GM18951 (cell line): Measurements from ENCODE around the gene LCTL.

Source experiments
- POLR2A ChIP-seq: IDR thresholded peaks from 4 replicates; pipeline ENCODE4 v1.6.1; 2011; ENCODE audit warnings: mild to moderate bottlenecking; ENCODE audit not compliant: insufficient read length, insufficient read depth; ENCODE audit errors: extremely low read depth
- in situ Hi-C: fragments of 300-500 bp; cut with MboI; formaldehyde crosslinking; loops from one replicate; pipeline ENCODE4 v1.12.0; 2022; ENCODE audit warnings: low sequenced_read_pairs, mixed read lengths, inconsistent platforms; ENCODE audit not compliant: unreplicated experiment

The LCTL gene

DNA sequence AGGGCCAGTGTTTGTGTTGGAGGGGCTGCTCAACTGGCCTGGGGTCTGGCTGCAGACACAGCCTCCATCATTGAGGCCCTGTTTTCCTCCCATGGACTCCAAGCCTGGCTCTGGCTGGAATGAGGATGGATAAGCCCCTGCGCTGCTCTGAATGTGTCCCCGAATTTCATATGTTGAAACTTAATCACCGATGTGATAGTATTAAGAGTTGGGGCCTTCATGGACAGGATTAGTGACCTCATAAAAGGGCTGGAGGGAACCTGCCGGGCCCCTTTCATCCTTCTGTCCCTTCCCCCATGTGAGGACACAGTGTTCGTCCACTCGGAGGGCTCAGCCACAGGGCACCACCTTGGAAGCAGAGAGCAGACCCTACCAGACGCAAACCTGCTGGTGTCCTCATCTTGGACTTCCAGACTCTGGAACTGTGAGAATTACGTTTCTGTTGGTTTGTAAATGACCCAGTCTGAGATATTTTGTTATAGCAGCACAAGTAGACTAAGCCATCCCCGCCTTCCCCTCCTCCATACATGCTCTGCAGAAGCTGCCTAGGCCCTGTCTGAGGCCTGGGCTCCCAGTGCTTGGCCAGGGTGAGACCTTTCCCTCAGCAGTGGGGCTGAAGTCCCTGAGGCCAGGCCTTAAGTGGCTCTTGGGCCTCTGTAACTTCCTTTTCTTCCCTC lies 3.8 kb upstream of the LCTL start:
- TF ChIP-seq POLR2A = no peak
- in situ Hi-C loops = no loop called here

DNA sequence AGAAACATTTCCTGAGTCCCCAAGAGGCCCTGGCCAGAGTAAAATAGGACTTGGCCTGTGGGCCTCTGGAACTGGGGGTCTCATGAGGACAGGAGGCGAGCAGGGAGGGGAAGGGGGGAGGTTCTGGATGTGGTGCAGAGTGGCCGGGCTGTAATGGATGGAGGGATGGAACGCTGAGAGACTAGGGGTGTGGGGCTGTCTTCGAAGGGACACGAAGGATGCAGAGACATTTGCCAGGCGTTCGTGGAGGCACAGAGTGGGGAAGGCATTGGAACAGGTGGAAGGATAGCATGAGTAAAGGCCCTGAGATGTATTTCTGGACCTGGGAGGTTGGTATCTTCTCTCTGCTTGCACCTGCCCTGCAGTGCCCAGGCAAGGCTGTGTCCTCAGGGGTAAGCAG lies 2.1 kb upstream of the LCTL start:
- in situ Hi-C loops = no loop called here
- no peak for TF ChIP-seq POLR2A

DNA sequence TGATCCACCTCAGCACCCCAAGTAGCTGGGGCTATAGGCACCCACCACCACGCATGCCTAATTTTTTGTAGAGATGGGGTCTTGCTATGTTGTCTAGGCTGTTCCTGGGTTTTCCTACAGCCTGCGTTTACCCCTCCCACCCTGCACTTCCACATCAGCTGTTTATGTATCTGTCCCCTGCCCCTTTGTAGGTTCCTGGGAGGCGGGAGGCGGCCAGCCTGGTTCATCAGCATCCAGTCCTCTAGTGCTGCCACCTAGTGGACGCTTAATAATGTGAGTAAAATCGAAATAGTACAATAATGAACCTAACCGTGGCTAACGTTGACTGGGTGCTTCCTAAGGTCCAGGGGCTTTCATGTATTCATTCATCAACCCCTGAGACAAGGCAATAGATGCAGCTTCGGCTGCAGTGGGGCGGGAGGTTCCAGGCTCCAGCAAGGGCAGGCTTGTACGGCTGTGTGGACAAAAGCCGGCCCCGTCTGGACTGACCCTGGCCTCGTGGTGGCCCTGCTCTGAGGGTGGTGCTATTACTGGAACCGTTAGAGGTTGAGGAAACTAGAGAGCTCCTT lies 1.2 kb upstream of the LCTL start:
- in situ Hi-C loops = no loop called here
- TF ChIP-seq POLR2A = no peak

DNA sequence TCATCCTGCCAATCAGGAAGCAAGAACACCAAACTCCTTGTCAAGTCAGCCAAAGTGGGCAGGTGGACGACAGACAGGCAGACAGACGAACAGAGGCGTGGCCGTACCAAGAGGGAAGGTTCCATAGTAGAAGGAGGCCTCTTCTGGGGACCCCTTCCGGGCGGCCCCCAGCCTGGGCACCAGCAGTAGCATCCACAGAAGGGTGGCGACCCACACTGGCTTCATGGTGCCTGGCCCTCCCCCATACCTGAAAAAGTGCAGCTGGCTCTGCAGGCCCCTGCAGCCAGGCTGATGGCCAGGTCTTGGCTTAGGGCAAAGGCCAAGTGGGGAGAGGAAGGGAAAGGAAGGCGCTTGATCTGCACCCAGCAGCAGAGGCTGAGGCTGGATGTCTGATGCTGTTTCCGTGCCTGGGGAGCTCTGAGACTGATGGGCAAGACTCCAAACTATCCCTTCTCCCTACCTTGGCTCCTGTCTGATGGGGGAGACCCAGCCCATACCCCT lies 607 bp downstream of the LCTL start:
- no peak for TF ChIP-seq POLR2A
- in situ Hi-C loops = no loop called here

DNA sequence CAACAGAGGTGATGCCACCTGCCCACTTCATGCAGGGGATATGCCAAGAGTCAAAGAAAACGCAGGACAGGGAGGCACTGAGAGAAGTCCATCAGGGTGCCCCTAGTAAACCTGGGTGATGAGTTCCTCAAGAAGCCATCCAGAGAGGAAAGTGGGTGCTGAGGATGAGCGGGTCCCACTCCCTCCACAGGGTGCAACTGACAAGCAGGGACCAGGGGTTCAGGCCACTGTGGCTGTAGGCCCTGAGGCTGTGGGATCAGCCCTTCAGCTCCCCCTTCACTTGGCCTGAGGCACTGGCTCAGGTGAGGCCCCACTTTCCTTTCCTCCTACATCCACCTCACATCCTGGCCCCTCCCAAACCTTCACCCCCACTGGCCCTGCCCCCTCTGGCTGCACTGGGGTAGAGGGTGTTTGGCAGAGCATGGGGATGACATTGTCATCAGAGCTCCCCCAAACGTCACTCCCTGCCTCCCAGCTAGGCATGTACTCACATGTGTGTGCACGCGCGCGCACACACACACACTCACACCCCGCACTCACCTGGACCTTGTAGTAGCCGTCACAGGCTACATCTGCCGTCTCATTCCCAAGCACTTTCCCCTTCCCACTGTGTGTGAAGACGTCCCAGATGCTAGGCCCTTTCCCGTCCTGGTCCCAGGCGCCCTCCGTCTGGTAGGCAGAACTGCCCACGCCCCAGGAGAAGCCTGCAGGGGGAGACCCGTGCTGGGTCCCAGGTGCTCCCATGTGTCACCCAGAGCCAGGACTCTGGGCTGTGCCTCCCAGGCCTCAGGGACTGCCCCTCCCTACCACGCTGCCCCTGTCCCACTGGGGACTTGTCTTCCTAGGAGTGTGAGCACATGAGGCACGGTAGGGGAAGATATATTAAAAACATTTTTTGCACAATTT lies 1.4 kb downstream of the LCTL start:
- no peak for TF ChIP-seq POLR2A
- in situ Hi-C loops = no loop called here

DNA sequence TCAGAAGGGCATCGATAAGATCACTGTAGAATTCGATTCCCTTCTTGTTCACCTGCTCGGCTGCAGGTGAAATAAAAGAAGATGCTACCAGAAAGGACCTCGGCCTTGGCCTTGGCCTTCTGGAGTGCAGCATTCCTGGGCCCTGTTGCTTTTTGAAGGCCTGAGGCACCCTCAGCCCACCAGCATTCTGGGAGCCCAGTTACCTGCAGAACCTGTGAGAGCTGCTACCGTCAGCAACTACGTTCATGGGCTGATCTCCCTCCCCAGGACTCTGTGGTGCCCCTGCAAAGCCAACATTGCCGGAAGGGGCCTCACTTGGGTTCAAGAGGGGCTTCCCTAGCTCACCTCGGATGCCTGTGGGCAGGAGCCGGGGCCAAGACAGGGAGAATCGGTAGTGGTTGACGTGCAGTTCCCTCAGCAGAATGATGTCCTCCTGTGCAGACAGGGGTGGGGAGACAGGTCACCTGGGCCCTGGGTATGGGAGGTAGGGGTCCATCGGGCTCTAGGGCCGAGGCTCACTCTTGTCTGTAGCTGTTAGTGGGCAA lies 2.2 kb downstream of the LCTL start:
- in situ Hi-C loops = no loop called here

DNA sequence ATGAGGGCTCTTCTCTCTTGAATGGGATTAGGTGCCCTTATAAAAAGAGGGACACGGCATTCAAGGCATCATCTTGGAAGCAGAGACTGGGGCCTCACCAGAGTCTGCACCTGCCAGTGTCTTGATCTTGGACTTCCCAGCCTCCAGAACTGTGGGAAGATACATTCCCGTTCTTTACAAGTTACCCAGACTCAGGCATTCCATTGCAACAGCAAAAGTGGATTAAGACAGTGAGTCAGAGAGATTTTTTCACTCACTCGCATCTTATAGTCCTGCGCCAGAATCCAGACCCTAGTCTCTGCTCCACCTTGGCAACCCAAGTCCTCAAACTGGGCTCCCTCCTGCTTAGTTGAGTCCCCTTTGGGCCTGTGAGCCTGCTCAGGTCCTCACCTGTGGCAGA lies 2.7 kb downstream of the LCTL start:
- in situ Hi-C loops = no loop called here
- no peak for TF ChIP-seq POLR2A

More for the DNA sequence above, 2.2 kb downstream of the LCTL start:
- TF ChIP-seq POLR2A = no peak

DNA sequence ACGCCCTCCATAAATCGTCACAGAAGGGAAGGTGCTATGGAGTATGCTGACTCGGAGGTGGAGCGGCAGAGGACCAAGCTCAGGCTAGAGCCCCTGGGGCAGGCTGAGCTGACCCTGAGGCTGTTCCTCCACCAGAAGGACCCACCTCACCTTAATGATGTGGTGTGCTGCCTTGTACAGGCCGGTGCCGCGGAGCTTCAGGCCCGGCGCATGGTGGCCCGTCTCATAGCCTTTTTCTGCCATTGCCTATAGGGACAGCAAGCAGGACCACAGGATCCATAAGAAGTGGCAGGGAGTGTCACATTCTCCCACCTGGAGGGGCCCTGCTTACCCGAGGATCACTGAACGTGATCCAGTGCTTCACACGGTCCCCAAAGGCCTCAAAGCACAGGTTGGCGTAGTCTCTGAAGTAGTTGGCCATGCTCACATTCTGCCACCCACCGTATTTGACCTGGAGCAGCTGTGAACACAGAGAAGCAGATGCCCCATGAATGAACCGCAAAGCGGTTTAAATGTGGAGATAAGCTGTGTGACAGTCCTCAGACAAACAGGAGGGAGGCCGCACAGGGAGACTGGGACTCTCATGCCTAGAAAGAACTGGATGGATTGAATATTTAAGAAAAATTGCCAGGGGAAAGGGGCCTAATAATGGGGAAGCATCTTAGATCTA lies 4.8 kb downstream of the LCTL start:
- in situ Hi-C loops = no loop called here
- TF ChIP-seq POLR2A = no peak

DNA sequence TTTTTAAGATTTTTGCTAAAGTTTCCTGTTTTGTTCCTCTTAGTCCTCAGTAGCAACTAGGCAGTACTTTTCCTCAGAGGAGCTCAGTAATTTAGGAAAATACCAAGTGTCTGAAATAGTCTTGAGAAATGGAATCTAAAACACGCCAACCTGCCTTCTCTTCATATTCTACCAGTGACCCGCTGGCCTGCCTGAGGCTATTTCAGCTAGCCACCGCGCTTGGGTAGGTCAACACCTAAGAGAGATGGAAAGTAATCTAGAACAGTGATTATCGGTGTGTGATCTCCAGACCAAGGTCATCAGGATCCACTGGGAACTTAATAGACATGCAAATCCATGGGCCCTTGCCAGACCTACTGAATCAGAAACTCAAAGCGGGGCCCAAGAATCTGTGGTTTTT lies 7.5 kb downstream of the LCTL start:
- in situ Hi-C loops = no loop called here
- no peak for TF ChIP-seq POLR2A

DNA sequence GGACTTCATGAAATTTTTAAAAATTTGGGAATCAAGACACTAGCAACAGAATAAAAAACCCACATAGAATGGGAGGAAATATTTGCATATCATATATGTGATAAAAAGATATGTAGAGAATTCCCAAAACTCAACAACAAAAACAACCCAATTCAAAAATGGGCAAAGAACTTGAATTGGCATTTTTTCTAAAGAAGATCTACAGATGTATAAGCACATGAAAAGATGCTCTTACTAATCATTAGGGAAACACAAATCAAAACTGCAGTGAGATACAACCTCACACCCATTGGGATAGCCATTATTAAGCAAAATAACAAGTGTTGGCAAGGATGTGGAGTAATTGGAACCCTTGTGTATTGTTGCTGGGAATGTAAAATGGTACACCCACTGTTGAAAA lies 10.1 kb downstream of the LCTL start:
- TF ChIP-seq POLR2A = no peak

DNA sequence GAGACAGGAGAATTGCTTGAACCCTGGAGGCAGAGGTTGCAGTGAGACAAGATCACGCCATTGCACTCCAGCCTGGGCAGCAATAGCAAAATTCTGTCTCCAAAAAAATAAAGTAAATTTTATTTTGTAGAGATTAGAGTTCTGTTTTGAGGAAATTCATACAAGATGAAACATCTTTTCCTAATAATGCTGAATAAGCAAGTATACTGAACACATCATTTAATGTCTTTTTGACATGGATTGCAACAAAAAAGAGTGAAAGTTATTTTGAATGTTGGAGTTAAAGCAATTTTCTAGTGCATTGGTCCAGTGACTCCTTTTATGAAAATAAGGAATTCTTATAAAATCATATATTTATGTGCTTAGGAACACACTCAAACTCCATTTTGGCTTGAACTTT lies 20.5 kb downstream of the LCTL start:
- in situ Hi-C loops = no loop called here
- no peak for TF ChIP-seq POLR2A

More for the DNA sequence above, 10.1 kb downstream of the LCTL start:
- in situ Hi-C loops = no loop called here

DNA sequence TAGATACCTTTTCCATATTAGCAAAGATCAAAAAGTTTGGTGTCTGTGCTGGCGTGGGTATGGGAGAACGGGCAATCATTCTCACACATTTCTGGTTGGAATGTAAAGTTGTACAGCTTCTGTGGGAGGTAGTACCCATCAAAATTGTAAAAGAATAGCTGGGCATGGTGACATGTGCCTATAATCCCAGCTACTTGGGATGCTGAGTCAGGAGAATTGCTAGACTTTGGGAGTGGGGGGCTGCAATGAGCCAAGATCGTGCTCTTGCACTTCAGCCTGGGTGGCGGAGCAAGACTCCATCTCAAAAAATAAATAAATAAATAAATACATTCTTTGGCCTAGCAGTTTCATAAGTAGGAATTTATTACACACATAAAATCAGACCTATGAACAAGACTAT lies 22.9 kb downstream of the LCTL start:
- TF ChIP-seq POLR2A = no peak
- in situ Hi-C loops = no loop called here

DNA sequence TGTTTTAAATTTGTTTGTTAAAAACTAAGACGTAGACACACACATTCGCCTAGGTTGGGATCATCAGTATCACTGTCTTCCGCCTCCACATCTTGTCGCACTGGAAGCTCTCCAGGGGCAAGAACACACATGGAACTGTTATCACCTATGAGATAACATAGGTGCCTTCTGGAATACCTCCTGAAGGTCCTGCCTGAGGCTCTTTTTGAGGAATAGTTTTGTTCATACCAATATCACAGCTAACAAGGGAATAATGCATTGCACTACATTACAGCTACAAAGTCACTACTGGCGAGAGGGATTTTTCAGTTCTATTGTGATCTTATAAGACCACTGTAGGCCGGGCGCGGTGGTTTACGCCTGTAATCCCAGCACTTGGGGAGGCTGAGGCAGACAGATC lies 30.7 kb downstream of the LCTL start:
- no peak for TF ChIP-seq POLR2A
- in situ Hi-C loops = no loop called here
